Erythroblast (primary cell): Measurements from ENCODE around the gene CEP170.
"Not testable (repeated sequence)": the region's sequence is repeated elsewhere in the genome, so short reads cannot be mapped to it uniquely, and the experiment has no call there.

Source experiments
- GATA1 ChIP-seq: IDR thresholded peaks from 2 replicates; pipeline ENCODE4 v1.6.1; 2011; ENCODE audit warnings: low read depth, mild to moderate bottlenecking, control low read depth, low read length, moderate library complexity
- POLR2A ChIP-seq: IDR thresholded peaks from 2 replicates; pipeline ENCODE4 v1.6.1; 2011; ENCODE audit warnings: mild to moderate bottlenecking, low read length

DNA sequence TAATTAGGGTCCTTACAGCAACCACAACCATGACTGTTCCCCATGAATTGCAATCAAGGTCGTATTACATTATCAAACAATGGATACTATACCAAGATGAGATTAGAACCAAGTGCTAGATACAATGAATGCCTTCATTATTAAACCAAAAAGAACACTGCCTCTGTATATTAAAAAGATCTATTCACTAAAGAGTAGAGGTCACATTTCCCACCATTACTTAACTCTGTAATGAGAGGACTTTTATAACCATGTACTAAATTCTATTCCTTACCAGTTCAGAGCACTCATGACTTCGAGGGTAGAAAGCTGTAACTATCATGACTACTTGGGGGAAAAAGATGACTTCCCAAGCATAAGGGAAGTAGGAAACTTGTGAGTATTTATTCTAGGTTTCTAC, 53.8 kb downstream of the CEP170 start:
- TF ChIP-seq POLR2A, GATA1: not testable (repeated sequence)
